ENCODE data around the gene HOXA6. TPM values are rescaled to one million over a fixed set of nuclear protein-coding genes. Genes with fewer than 3 reads are reported as not detected.

The HOXA6 gene
- total RNA-seq (ENCODE audit: unreplicated experiment): not detected
- long read RNA-seq: 0 reads

DNA sequence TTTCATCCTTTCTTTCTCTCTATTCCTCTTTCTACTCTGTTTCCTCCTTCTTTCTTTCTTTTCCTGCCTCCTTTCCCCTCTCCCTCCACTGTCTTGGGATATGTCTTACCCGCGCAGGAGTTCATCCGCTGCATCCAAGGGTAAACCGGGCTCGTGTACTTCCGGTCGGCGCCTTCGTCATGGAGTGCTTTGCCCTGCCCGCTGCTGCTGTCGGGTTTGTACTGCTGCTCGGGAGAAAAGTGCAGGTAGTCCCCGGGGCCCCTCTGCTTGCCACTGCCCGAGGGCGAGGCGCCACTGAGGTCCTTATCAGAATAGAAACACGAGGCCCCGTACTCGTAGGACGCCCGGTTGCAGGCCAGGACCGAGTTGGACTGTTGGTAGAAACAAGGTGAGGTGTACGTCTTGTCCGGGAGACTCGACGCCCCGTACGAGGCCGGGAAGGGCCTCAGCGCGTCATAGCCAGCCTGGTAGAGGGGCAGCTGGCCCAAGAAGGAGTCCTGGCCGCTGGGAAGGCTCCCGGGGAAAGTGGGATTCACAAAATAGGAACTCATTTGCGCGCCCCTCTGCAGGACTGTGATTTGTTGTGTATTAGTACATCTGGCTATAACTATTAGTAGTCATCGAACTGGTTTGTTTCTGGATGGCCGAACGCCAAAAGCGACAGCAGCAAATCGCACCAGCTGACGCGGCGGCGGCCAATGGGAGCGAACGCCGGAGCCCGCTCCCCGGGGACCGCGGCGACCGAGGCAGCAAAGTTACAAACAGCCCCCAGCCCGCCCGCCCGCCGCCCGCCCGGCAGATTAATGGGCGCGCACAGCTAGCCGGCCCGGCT lies at the start of gene HOXA6:
TSS of gene HOXA6 (minus strand) at position 576 of the 832 bp plus-strand sequence. CDS start at position 551, 25 bp downstream.
- Mint-ChIP-seq H3K4me3 (ENCODE audit: unreplicated experiment) (peak within 1 kb of the TSS; percentile 46), H3K4me1 (ENCODE audit: low read depth, unreplicated experiment) (no peaks in the 10 kb centered on the region), H3K27me3 (ENCODE audit: unreplicated experiment) (peaks cover 48% of the 10 kb centered on the region), H3K36me3 (ENCODE audit: unreplicated experiment) (peaks cover 13% of the 10 kb centered on the region), H3K9me3 (ENCODE audit: unreplicated experiment) (peaks cover 4% of the 10 kb centered on the region), H3K27ac (ENCODE audit: unreplicated experiment) (no peak within 1 kb of the TSS)
- DNase-seq: no peak
- TF ChIP-seq, protein P1, sequence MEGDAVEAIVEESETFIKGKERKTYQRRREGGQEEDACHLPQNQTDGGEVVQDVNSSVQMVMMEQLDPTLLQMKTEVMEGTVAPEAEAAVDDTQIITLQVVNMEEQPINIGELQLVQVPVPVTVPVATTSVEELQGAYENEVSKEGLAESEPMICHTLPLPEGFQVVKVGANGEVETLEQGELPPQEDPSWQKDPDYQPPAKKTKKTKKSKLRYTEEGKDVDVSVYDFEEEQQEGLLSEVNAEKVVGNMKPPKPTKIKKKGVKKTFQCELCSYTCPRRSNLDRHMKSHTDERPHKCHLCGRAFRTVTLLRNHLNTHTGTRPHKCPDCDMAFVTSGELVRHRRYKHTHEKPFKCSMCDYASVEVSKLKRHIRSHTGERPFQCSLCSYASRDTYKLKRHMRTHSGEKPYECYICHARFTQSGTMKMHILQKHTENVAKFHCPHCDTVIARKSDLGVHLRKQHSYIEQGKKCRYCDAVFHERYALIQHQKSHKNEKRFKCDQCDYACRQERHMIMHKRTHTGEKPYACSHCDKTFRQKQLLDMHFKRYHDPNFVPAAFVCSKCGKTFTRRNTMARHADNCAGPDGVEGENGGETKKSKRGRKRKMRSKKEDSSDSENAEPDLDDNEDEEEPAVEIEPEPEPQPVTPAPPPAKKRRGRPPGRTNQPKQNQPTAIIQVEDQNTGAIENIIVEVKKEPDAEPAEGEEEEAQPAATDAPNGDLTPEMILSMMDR (IDR thresholded peaks at IDR 0.05; ENCODE audit: partially characterized antibody, unreplicated experiment): no peak

DNA sequence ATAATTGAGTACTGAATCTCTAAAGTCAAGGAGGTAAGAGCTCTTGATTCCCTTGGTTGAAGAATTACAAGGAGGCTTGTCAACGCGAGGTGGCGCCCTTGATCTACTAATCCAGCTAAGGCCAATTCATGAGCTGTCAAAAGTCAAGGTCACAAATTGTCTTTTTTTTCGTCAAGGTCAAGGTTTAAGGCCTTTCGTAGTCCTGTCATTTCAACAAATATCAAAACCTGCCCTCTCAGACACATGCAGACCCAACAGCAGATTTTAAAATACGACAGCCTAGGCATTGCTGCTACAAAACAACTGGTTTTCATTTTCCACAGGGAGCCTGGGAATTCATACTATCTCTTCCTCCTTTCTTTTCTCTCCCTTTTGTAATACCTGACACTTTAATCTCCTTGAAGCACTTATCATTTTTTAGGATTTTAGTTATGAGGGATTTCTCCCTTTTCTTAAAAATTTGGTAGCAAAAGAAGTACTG lies 48.8 kb upstream of the HOXA6 start:
- peaks cover 13% of the 10 kb centered on the region for H3K9me3 Mint-ChIP-seq (ENCODE audit: unreplicated experiment)
- no peak overlapping the region for H3K4me3 Mint-ChIP-seq (ENCODE audit: unreplicated experiment)
- no peaks in the 10 kb centered on the region for H3K36me3 Mint-ChIP-seq (ENCODE audit: unreplicated experiment)
- TF ChIP-seq, protein P1 (IDR thresholded peaks at IDR 0.05; ENCODE audit: partially characterized antibody, unreplicated experiment): peak; percentile 78
- H3K27me3 Mint-ChIP-seq (ENCODE audit: unreplicated experiment): peaks cover 37% of the 10 kb centered on the region
- no peak overlapping the region for H3K27ac Mint-ChIP-seq (ENCODE audit: unreplicated experiment)
- H3K4me1 Mint-ChIP-seq (ENCODE audit: low read depth, unreplicated experiment): no peaks in the 10 kb centered on the region
- DNase-seq: peak; percentile 89

DNA sequence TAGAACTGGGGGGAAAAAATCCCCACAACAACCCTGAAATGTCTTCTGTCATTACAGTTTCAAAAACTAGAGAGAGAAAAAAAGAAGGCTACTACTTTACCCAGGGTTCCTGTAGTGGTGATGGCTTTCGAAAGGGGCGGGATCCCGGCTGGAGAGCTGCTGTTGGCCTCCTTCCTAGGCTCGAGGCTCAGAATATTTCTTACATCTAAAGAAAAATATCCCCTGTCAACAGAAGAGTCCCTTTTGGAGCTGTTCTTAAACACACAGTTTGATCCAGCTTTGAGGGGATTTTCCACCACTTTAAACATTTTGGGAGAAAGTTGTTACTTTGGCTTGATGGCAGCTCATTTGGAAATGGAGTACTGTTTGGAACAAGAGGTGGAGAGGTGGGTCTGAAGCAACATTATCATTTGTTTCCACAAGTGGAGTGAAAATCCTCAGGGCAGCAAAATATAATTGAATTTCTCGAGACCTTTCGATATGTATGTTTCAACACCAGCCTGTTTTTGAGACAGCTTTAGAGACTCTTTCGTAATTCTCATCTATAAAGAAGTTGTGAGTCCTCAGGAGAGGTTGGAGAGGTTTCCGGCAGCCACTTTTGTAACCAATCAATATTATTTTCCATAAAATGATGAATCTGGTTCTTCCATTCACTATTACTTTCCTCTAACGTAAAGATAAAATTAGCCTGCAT lies 47.3 kb upstream of the HOXA6 start:
- Mint-ChIP-seq H3K4me3 (ENCODE audit: unreplicated experiment) (no peak overlapping the region), H3K27ac (ENCODE audit: unreplicated experiment) (no peak overlapping the region), H3K9me3 (ENCODE audit: unreplicated experiment) (peaks cover 10% of the 10 kb centered on the region), H3K36me3 (ENCODE audit: unreplicated experiment) (peaks cover 3% of the 10 kb centered on the region), H3K27me3 (ENCODE audit: unreplicated experiment) (peaks cover 38% of the 10 kb centered on the region), H3K4me1 (ENCODE audit: low read depth, unreplicated experiment) (no peaks in the 10 kb centered on the region)
- peak; percentile 4 for DNase-seq
- TF ChIP-seq, protein P1 (IDR thresholded peaks at IDR 0.05; ENCODE audit: partially characterized antibody, unreplicated experiment): no peak

DNA sequence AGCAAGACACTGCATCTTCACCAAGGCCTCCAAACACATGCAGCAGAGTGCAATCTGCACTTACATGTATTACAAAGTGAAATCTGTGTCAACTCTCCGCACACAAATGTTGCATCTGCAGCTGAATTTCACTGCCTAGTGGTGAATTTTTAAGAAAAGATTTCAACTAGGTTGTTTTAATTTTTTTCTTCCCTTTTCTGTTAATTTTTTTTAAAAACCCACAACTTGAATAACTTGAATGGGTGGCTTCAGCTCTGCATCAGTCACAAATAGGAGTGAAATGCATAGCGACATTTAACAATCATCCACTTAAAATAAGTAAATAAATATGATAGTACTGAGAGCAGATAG lies 46.4 kb upstream of the HOXA6 start:
- no peak overlapping the region for H3K4me3 Mint-ChIP-seq (ENCODE audit: unreplicated experiment)
- H3K27me3 Mint-ChIP-seq (ENCODE audit: unreplicated experiment): peaks cover 39% of the 10 kb centered on the region
- H3K36me3 Mint-ChIP-seq (ENCODE audit: unreplicated experiment): peaks cover 3% of the 10 kb centered on the region
- no peak for DNase-seq
- no peaks in the 10 kb centered on the region for H3K4me1 Mint-ChIP-seq (ENCODE audit: low read depth, unreplicated experiment)
- peaks cover 10% of the 10 kb centered on the region for H3K9me3 Mint-ChIP-seq (ENCODE audit: unreplicated experiment)
- no peak overlapping the region for H3K27ac Mint-ChIP-seq (ENCODE audit: unreplicated experiment)
- TF ChIP-seq, protein P1 (IDR thresholded peaks at IDR 0.05; ENCODE audit: partially characterized antibody, unreplicated experiment): no peak
